ENCODE data around the gene SLC44A5.
"Not testable (repeated sequence)": the region's sequence is repeated elsewhere in the genome, so short reads cannot be mapped to it uniquely, and the experiment has no call there.

Gene SLC44A5

DNA sequence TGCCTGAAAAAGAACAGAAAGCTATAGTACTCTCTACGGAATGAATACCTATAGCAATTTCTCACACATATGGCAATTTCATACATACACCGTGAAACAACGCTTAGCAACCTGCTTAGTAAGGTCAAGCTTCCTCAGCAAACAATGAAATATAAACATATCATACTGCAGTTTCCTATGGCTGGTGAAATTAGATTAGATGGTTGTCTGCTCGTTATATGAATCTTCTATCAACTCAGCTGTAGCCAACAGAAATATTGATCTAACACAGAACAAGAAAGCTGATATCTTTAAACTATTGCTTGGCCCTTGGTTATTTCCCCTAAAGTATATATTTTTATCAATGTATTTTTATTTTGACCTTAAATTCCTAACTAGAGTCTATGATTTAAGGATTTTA, 187.8 kb downstream of the SLC44A5 start:
- Histone ChIP-seq H3K36me3 (ENCODE audit: control insufficient read depth, insufficient read depth, low read length) (no peaks in the 10 kb centered on the region), H3K4me3 (ENCODE audit: low read length) (no peak overlapping the region), H3K27me3 (ENCODE audit: control insufficient read depth, insufficient read depth, low read length) (no peaks in the 10 kb centered on the region), H3K27ac (ENCODE audit: low read length) (no peak overlapping the region), H3K4me1 (ENCODE audit: control insufficient read depth, insufficient read depth, low read length) (no peaks in the 10 kb centered on the region), H3K9me3 (ENCODE audit: control insufficient read depth, insufficient read depth, low read length) (no peaks in the 10 kb centered on the region)
- WGBS (ENCODE audit: insufficient coverage, insufficient read length), result no CpG with 5 or more reads among the region's 4 CpGs
- no peak for DNase-seq (ENCODE audit: low read depth, low spot score)

DNA sequence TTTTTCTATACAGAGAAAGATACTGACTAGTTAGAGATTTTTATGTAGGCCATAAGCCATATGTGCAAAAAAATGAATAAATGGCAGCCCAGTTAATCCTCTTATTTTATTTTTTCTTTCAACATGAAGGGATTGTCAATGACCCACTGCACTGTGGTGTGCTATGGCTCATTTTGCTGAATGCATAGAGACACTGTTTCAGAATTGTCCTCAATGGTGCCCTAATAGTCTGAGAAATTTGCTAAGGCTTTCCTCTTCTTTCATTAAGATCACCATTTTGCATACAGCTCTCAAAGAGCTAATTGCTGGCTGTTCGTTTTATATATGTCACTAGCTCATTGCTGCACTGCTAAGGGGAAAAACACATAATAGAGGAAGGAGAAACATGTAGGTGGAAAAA, 189.5 kb downstream of the SLC44A5 start:
- no peak for DNase-seq (ENCODE audit: low read depth, low spot score)
- no peaks in the 10 kb centered on the region for H3K4me1 ChIP-seq (ENCODE audit: control insufficient read depth, insufficient read depth, low read length)
- H3K27ac ChIP-seq (ENCODE audit: low read length), result no peak overlapping the region
- no peaks in the 10 kb centered on the region for H3K27me3 ChIP-seq (ENCODE audit: control insufficient read depth, insufficient read depth, low read length)
- H3K4me3 ChIP-seq (ENCODE audit: low read length), result no peak overlapping the region
- no peaks in the 10 kb centered on the region for H3K9me3 ChIP-seq (ENCODE audit: control insufficient read depth, insufficient read depth, low read length)
- WGBS (ENCODE audit: insufficient coverage, insufficient read length), result no CpG with 5 or more reads among the region's 1 CpG
- H3K36me3 ChIP-seq (ENCODE audit: control insufficient read depth, insufficient read depth, low read length), result no peaks in the 10 kb centered on the region

DNA sequence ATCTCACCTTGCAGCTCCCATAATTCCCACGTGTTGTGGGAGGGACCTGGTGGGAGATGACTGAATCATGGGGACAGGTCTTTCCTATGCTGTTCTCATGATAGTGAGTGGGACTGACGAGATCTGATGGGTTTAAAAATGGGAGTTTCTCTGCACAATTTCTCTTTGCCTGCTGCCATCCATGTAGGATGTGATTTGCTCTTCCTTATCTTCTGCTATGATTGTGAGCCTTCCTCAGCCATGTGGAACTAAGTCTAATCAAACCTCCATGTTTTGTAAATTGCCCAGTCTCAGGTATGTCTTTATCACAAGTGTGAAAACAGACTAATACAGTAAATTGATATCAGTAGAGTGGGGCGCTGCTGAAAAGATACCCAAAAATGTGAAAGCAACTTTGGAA, 195.7 kb downstream of the SLC44A5 start:
- H3K27ac ChIP-seq (ENCODE audit: low read length), result no peak overlapping the region
- DNase-seq (ENCODE audit: low read depth, low spot score), result no peak
- H3K9me3 ChIP-seq (ENCODE audit: control insufficient read depth, insufficient read depth, low read length), result no peaks in the 10 kb centered on the region
- no peaks in the 10 kb centered on the region for H3K27me3 ChIP-seq (ENCODE audit: control insufficient read depth, insufficient read depth, low read length)
- no CpG with 5 or more reads among the region's 3 CpGs for WGBS (ENCODE audit: insufficient coverage, insufficient read length)
- no peaks in the 10 kb centered on the region for H3K4me1 ChIP-seq (ENCODE audit: control insufficient read depth, insufficient read depth, low read length)
- H3K36me3 ChIP-seq (ENCODE audit: control insufficient read depth, insufficient read depth, low read length), result no peaks in the 10 kb centered on the region
- H3K4me3 ChIP-seq (ENCODE audit: low read length), result no peak overlapping the region

DNA sequence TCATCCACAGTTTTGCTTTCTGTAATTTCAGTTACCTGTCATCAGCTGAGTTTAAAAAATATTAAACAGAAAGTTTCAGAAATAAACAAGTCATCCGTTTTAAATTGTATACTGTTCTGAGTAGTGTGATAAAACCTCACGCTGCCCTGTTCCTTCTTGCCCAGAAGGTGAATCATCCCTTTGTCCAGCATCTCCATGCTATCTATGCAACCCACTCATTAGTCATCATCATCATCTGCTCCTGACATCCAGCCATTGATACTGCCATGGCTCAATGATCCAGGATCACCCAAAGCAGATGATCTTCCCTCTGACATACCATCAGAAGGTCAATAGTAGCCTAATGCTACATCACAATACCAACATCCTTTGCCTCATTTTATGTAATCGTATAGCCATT, 198.3 kb downstream of the SLC44A5 start:
- H3K9me3 ChIP-seq (ENCODE audit: control insufficient read depth, insufficient read depth, low read length), result no peaks in the 10 kb centered on the region
- H3K27ac ChIP-seq (ENCODE audit: low read length), result no peak overlapping the region
- no CpG with 5 or more reads among the region's 3 CpGs for WGBS (ENCODE audit: insufficient coverage, insufficient read length)
- no peaks in the 10 kb centered on the region for H3K36me3 ChIP-seq (ENCODE audit: control insufficient read depth, insufficient read depth, low read length)
- H3K4me1 ChIP-seq (ENCODE audit: control insufficient read depth, insufficient read depth, low read length), result no peaks in the 10 kb centered on the region
- H3K27me3 ChIP-seq (ENCODE audit: control insufficient read depth, insufficient read depth, low read length), result no peaks in the 10 kb centered on the region
- DNase-seq (ENCODE audit: low read depth, low spot score), result no peak
- H3K4me3 ChIP-seq (ENCODE audit: low read length), result no peak overlapping the region

DNA sequence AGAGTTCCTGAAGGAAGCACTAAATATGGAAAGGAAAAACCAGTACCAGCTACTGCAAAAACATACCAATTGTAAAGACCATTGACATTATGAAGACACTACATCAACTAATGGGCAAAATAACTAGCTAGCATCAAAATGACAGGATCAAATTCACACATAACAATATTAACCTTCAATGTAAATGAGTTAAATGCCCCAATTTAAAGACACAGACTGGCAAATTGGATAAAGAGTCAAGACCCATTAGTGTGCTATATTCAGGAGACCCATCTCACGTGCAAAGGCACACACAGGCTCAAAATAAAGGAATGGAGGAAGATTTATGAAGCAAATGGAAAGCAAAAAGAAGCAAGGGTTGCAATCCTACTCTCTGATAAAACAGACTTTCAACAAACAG, 206.2 kb downstream of the SLC44A5 start:
- not testable (repeated sequence) for H3K36me3 ChIP-seq (ENCODE audit: control insufficient read depth, insufficient read depth, low read length); DNase-seq (ENCODE audit: low read depth, low spot score); H3K4me3 ChIP-seq (ENCODE audit: low read length); H3K4me1 ChIP-seq (ENCODE audit: control insufficient read depth, insufficient read depth, low read length); H3K27me3 ChIP-seq (ENCODE audit: control insufficient read depth, insufficient read depth, low read length); H3K9me3 ChIP-seq (ENCODE audit: control insufficient read depth, insufficient read depth, low read length); H3K27ac ChIP-seq (ENCODE audit: low read length)
- no CpG with 5 or more reads among the region's 1 CpG for WGBS (ENCODE audit: insufficient coverage, insufficient read length)

DNA sequence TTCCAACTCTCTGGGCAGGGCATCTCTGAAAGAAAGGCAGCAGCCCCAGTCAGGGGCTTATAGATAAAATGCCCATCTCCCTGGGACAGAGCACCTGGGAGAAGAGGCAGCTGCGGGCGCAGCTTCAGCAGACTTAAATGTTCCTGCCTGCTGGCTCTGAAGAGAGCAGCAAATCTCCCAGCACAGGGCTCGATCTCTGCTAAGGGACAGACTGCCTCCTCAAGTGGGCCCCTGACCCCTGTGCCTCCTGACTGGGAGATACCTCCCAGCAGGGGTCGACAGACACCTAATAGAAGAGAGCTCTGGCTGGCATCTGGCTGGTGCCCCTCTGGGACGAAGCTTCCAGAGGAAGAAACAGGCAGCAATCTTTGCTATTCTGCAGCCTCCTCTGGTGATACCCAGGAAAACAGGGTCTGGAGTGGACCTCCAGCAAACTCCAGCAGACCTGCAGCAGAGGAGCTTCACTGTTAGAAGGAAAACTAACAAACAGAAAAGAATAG, 207.7 kb downstream of the SLC44A5 start:
- not testable (repeated sequence) for H3K4me1 ChIP-seq (ENCODE audit: control insufficient read depth, insufficient read depth, low read length); DNase-seq (ENCODE audit: low read depth, low spot score); H3K9me3 ChIP-seq (ENCODE audit: control insufficient read depth, insufficient read depth, low read length); H3K36me3 ChIP-seq (ENCODE audit: control insufficient read depth, insufficient read depth, low read length); H3K4me3 ChIP-seq (ENCODE audit: low read length); H3K27me3 ChIP-seq (ENCODE audit: control insufficient read depth, insufficient read depth, low read length); H3K27ac ChIP-seq (ENCODE audit: low read length)
- WGBS (ENCODE audit: insufficient coverage, insufficient read length), result no CpG with 5 or more reads among the region's 5 CpGs

DNA sequence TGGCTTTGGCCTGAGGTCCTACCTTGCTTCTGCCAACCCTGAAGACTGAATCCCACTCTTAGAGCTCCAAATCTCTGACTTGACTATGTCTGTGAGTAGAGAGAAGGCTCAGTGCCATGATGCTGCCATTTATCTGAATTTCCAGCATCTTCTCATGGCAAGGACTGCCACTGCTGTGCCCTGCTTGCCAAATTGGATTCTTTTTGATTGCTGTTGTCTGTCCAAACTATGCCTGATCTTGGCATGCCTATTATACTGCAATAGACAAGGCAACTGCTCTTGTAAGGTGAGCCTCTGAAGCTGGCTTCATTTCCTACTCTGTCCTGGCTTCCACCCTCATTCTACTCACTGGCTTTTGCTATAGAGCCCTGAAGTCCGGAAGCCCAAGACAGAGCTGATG, 210.2 kb downstream of the SLC44A5 start:
- Histone ChIP-seq H3K36me3 (ENCODE audit: control insufficient read depth, insufficient read depth, low read length) (no peaks in the 10 kb centered on the region), H3K9me3 (ENCODE audit: control insufficient read depth, insufficient read depth, low read length) (no peaks in the 10 kb centered on the region), H3K27me3 (ENCODE audit: control insufficient read depth, insufficient read depth, low read length) (no peaks in the 10 kb centered on the region), H3K4me1 (ENCODE audit: control insufficient read depth, insufficient read depth, low read length) (no peaks in the 10 kb centered on the region), H3K27ac (ENCODE audit: low read length) (no peak overlapping the region), H3K4me3 (ENCODE audit: low read length) (no peak overlapping the region)
- no CpG with 5 or more reads among the region's 1 CpG for WGBS (ENCODE audit: insufficient coverage, insufficient read length)
- no peak for DNase-seq (ENCODE audit: low read depth, low spot score)

DNA sequence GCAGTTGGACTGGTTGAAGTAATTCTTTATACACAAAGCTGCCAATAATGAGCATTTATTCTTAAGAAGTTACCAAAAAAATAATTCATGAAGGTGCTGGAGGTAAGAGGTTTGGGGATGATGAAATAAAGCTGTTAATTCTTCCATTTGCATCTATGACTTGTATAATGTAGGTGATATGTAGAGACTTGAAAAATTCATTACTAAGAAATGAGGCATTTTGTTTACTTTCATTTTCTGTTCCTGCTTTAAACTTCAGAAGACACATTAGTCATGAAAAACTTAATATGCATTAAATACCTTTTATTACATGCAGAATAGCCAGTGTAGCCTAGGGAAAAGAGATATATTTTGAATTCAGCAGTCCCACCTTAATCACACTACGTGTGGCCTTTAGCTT, 214.2 kb downstream of the SLC44A5 start:
- DNase-seq (ENCODE audit: low read depth, low spot score), result no peak
- no peaks in the 10 kb centered on the region for H3K9me3 ChIP-seq (ENCODE audit: control insufficient read depth, insufficient read depth, low read length)
- H3K27me3 ChIP-seq (ENCODE audit: control insufficient read depth, insufficient read depth, low read length), result no peaks in the 10 kb centered on the region
- H3K4me1 ChIP-seq (ENCODE audit: control insufficient read depth, insufficient read depth, low read length), result no peaks in the 10 kb centered on the region
- no peak overlapping the region for H3K27ac ChIP-seq (ENCODE audit: low read length)
- H3K36me3 ChIP-seq (ENCODE audit: control insufficient read depth, insufficient read depth, low read length), result no peaks in the 10 kb centered on the region
- WGBS (ENCODE audit: insufficient coverage, insufficient read length), result no CpG with 5 or more reads among the region's 1 CpG
- no peak overlapping the region for H3K4me3 ChIP-seq (ENCODE audit: low read length)

DNA sequence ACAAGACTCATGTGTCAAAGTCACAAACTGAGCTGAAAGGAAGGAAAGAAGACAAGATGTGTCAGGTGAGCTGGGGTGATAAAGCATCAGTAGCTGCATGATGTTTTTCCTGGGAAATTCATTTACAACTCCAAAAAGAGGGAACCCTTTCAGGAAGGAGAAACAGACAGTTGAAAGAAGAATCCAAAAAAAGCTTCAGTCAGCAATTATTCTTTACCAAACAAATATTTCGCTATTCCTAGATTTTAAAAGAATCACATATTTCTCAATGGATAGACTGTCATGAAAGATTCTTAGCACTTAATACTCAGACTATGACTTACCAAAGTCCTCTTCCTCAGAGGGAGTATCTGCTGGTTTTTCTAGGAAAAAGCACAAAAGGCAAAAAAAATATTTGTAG, 214.7 kb downstream of the SLC44A5 start:
- Histone ChIP-seq H3K4me3 (ENCODE audit: low read length) (no peak overlapping the region), H3K9me3 (ENCODE audit: control insufficient read depth, insufficient read depth, low read length) (no peaks in the 10 kb centered on the region), H3K27me3 (ENCODE audit: control insufficient read depth, insufficient read depth, low read length) (no peaks in the 10 kb centered on the region), H3K27ac (ENCODE audit: low read length) (no peak overlapping the region), H3K4me1 (ENCODE audit: control insufficient read depth, insufficient read depth, low read length) (no peaks in the 10 kb centered on the region), H3K36me3 (ENCODE audit: control insufficient read depth, insufficient read depth, low read length) (no peaks in the 10 kb centered on the region)
- WGBS (ENCODE audit: insufficient coverage, insufficient read length), result no CpG with 5 or more reads among the region's 1 CpG
- no peak for DNase-seq (ENCODE audit: low read depth, low spot score)

DNA sequence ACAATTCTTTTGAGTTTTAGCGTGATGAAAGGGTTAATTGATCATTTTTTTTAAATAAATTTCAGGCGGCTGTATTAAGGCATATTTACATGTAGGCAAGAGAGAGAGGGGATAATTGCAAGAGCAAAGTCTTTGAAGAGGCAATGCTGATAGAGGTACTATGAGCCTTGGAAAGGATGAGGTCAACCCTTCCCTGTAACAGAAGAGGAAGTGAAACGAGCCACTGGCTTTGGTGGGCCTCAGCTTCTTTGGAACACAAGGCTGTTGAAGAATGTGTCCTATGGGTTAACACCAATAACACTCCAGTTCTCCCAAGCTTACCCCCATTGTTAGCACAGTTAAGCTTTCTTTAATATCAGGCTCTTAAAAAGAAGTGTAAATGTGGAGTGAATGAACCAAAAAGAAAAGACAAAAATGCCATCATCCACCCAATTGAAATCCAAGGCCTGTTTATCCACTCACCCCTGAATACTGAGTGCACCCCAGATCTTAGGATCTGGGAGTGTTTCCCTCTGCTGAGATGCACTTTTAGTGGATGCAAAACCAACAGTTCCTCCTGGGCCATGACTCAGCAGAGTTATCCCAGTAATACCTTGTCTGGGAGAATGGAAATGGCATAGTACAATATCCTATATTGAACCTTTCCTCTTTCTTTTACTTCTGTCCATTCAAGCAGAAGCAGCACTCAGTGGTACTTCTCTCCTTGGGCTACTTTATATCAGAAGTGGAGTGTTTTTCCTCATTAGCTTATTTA, 216.4 kb downstream of the SLC44A5 start:
- no peaks in the 10 kb centered on the region for H3K9me3 ChIP-seq (ENCODE audit: control insufficient read depth, insufficient read depth, low read length)
- no peak overlapping the region for H3K27ac ChIP-seq (ENCODE audit: low read length)
- no peaks in the 10 kb centered on the region for H3K36me3 ChIP-seq (ENCODE audit: control insufficient read depth, insufficient read depth, low read length)
- H3K4me1 ChIP-seq (ENCODE audit: control insufficient read depth, insufficient read depth, low read length), result no peaks in the 10 kb centered on the region
- DNase-seq (ENCODE audit: low read depth, low spot score), result no peak
- no peak overlapping the region for H3K4me3 ChIP-seq (ENCODE audit: low read length)
- no peaks in the 10 kb centered on the region for H3K27me3 ChIP-seq (ENCODE audit: control insufficient read depth, insufficient read depth, low read length)
- 100% methylated on average over 1 of the region's 3 CpGs for WGBS (ENCODE audit: insufficient coverage, insufficient read length)

DNA sequence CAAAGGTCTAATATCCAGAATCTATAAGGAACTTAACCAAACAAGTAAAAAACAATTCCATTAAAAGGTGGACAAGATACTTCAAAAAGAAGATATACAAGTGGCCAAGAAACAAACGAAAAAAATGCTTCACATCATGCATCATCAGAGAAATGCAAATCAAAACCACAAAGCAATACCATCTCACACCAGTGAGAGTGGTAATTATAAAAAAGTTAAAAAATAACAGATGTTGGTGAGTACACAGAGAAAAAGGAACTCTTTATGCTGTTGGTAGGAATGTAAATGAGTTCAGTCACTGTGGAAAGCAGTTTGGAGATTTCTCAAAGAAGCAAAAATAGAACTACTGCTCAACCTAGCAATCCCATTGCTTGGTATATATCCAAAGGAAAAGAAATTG, 218.6 kb downstream of the SLC44A5 start:
- Histone ChIP-seq H3K4me3 (ENCODE audit: low read length) (no peak overlapping the region), H3K4me1 (ENCODE audit: control insufficient read depth, insufficient read depth, low read length) (no peaks in the 10 kb centered on the region), H3K36me3 (ENCODE audit: control insufficient read depth, insufficient read depth, low read length) (no peaks in the 10 kb centered on the region), H3K27me3 (ENCODE audit: control insufficient read depth, insufficient read depth, low read length) (no peaks in the 10 kb centered on the region), H3K9me3 (ENCODE audit: control insufficient read depth, insufficient read depth, low read length) (no peaks in the 10 kb centered on the region), H3K27ac (ENCODE audit: low read length) (no peak overlapping the region)
- no peak for DNase-seq (ENCODE audit: low read depth, low spot score)
- WGBS (ENCODE audit: insufficient coverage, insufficient read length), result no CpG with 5 or more reads among the region's 1 CpG

All from iPS DF 6.9 (cell line).